ENCODE measurements around the gene GRK3. TPM values are rescaled to one million over a fixed set of nuclear protein-coding genes. Genes with fewer than 3 reads are reported as not detected.
"Not testable (repeated sequence)": the region's sequence is repeated elsewhere in the genome, so short reads cannot be mapped to it uniquely, and the experiment has no call there.

The GRK3 gene
- polyA plus RNA-seq, 1 donor: 6.7 TPM

DNA sequence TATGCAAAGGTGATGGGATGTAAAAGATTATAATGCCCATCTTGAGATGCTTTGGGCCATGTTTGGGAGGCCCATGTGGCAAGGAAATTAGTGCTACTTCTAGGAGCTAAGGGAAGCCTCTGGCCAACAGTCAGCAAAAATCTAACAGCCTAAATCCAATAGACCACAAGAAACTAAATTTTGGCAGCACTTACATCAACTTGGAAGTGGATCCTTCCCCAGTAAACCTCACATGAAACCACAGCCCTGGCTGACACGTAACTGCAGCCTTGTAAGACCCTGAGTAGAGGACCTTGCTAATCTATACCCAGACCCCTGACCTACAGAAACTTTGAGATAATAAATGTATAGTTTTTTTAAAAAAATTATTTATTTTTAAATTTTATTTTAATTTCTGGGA lies 13.1 kb upstream of the GRK3 start:
- no peak for DNase-seq (ENCODE audit: low read depth)

DNA sequence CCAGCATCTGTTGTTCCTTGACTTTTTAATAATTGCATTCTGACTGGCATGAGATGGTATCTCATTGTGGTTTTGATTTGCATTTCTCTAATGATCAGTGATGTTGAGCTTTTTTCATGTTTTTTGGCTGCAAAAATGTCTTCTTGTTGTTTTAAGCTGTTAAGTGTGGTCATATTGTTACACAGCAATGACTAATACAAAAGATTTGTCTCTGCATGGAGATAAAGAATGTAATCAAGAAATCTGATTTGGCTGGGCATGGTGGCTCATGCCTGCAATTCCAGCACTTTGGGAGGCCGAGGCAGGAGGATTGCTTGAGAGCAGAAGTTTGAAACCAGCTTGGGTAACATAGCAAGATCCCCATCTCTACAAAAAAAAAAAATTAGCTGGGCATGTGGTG lies 12.1 kb upstream of the GRK3 start:
- not testable (repeated sequence) for DNase-seq (ENCODE audit: low read depth)

DNA sequence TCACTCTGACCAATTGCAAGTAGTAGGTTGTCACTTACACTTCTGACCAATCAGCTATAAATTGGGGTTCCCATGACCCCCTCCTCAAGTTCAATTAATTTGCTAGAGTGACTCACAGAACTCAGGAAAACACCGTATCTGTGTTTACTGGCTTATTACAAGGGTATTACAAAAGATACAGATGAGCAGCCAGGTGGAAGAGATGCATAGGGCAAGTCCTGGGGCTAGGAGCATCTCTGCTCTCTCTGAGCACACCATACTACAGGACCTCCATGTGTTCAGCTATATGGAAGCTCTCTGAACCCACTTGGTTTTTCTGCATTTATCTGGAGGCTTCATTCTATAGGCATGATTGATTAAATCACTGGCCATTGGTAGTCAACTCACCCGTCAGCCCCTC lies 11.3 kb upstream of the GRK3 start:
- no peak for DNase-seq (ENCODE audit: low read depth)

DNA sequence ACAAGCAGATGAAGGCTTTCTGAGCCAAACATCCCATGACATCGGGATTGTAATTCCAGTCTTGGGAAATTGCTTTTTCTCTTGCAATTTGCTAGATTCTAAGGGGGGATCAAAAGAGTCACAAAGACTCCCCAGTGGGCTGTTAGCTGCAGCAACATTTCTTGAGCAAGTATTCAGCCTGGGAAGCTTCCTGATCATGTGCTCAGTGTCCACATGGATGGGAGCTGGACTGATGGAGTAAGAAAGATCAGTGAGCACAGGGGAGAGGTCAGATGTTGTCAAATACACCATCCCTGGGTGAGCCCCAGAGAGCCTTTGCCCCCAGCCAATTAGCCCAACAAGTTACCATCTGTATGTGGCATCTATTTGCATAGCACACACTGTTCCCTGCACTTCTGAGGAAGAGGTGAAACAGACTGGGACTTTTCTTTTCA lies 10.2 kb upstream of the GRK3 start:
- no peak for DNase-seq (ENCODE audit: low read depth)

DNA sequence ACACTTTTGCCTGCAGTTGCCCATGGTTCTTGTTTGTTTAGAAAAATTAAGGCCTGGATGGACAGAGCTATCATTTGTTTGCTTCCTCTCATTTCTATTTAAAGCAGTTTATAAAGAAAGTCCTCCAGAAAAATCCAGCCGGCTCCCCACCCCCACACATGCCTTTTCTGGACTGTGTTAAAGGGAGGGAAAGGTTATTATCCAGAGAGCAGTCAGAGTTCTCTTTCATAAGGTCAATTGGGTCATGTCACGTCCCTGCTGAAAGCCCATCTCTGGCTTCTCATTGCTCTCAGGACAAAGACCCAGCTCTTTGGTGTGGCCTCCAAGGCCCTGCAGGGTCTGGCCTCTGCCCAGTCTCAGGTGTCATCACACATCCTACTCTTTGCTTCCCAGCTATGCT lies 9.8 kb upstream of the GRK3 start:
- DNase-seq (ENCODE audit: low read depth): no peak

DNA sequence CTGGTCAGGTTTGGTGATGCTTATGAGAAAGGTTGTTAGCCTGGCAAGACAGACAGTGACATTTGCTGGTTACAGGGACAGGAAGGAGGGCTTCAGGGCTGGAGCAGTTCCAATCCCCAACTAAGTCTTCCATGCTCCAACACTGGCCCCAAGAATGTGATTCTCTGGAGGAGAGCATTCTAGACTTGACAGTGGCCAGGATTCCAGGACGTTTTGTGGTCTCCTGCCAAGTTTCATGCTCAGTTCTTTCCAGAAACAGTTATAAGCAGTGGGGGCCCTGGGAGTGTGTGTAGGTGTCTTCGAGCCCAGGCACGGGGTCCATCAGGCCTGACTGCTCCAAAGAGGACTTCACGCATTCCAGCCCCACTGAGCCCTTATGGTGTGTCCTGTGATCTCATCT lies 8.9 kb upstream of the GRK3 start:
- no peak for DNase-seq (ENCODE audit: low read depth)

DNA sequence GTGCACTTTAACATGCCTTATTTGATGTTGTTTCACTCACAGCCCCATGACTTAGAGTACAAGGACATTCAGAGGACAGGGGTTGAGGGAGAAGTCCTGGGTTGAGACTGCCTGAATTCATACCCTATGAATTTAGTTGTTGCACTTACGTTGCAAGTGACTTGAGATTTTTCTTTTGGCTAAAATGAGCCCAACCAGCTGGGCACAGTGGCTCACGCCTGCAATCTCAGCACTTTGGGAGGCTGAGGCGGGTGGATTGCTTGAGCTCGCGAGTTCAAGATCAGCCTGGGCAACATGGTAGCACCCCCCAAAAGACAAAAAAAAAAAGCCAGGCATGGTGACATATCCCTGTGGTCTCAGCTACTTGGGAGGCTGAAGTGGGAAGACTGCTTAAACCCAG lies 7.3 kb upstream of the GRK3 start:
- DNase-seq (ENCODE audit: low read depth): no peak

DNA sequence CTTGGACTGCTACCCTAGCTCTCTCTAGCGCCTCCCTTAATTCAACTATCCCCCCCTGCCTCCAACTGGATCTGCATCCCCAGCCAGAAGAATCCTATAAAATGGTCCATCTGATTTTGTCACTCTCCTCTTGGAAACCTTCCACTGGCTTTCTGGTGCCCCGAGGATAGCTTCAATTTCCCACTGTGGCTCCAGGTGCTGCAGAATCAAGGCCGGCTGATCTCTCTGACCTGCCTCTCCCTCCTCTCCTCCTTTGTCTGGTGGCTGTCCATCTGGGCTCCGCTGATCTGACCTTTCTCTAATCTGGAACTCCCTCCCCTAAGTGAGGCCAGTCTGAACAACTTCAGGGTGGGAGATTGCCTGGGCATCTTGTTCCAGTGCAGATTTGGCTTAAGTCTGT lies 6.1 kb upstream of the GRK3 start:
- no peak for DNase-seq (ENCODE audit: low read depth)

DNA sequence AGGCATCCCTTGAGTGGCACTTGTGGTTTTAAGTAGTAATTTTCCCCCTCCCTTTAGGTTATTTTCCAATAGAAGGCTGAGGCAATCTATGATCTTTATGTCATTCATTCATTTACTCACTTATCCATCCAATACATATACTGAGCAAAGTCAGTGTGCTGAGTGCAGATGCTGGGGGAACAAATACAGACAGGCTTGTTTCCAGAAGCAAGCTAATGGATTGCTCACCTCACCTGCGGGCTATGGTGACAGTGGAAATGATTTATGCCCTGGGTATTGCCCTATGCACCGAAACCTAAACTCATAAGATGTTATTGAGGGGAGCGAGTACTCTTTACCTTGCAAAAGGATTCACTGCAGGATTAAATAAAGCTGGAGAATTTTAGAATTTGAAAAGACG lies 4.6 kb upstream of the GRK3 start:
- not testable (repeated sequence) for DNase-seq (ENCODE audit: low read depth)

DNA sequence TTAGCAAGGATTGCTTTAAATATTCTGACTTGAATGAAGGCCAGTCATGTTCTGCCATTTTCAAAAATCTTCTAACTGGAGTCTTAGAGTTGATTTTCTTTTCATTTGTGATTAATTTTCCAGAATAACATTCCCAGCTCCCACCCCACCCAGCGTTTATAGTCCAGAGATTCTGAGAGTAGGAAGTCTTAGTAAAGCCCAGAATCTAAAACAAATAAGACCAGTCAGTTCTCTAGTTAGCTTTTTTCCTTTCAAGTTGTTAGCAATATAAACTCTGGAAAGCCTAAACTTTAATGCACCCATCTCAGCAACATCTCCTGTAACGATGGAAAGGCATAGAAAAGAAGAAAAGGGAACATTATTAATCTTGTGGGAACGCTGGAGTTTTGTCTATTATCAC lies 3.3 kb upstream of the GRK3 start:
- DNase-seq (ENCODE audit: low read depth): not testable (repeated sequence)

DNA sequence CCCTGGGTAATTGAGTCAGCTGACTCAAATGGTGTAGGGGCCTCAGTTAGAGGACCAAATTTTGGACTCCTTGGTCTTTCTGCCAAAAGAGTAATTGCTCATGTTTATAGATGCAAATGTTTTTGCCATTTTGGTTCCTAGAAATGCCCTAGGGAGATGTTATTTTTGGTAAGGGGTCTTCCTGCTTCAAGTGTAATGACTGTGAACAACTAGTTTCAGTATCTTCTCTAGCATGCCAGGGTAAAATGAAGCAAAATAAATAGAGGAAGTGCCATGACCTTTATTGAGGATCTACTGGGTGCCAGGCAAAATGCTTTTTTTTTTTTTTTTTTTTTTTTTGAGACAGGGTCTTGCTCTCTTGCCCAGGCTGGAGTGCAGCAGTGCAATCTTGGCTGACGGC lies 2.5 kb upstream of the GRK3 start:
- not testable (repeated sequence) for DNase-seq (ENCODE audit: low read depth)

DNA sequence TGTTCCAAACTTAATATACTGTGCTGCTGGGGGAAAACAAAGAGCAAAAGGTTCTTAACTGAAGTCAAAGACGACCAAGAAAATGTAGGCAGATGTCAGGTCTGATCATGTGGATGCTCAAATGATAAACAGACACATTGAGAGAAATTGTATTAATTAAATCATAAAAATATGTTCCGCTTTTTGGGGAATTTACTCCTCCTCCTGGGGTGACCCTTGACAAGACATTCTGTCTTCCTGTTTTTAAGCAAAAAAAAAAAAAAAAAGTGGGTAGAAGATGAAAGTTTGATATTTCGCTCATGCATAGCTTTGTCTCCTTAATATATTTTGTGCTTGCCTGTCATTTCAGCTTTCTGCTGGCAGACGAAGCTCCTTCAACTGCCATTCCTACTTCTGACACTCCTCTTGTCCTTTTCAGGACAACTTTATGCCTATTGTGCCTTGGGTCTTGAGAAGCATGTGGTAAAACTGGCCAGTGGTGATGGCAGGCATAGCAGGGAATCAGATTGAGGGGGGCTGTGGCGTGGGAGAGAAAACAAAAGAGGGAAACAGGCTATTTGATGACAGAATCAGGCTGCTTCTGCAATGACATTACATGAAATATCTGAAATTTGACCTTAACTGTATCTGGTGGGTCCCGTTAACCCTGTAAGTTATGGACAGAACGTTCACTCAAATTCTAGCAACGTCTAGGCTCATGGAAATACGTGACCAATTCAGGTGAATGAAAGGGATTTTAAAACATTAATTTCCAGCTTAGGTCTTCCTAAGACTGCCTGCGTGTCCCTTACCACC lies 1.3 kb upstream of the GRK3 start:
- not testable (repeated sequence) for DNase-seq (ENCODE audit: low read depth)

DNA sequence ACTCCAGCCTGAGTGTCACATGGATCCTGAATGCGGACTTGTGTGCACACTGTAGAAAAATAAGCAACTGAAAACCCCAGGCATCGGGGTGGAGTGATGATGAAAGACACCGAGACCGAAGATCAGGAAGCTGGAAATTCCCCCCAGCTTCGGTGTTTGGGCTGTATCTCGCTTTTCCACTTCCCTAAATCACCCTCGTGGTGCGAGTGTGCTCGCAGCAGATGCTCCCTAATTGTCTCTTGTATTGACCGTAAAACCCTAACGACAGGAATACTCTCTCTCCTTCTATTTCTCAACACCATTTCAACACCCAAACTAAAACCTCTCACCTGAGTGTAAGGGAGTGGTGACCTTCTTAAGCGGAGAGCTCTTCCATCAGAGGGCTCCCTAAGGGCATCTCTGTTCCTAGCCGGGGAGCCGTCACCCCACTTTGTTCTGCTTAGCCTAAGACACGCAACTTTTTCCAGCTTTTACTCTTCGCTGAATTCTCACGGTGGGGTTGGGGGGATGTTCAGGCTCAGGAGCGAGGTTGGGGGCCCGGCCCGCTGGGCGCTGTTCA lies 635 bp upstream of the GRK3 start:
- DNase-seq (ENCODE audit: low read depth): no peak

DNA sequence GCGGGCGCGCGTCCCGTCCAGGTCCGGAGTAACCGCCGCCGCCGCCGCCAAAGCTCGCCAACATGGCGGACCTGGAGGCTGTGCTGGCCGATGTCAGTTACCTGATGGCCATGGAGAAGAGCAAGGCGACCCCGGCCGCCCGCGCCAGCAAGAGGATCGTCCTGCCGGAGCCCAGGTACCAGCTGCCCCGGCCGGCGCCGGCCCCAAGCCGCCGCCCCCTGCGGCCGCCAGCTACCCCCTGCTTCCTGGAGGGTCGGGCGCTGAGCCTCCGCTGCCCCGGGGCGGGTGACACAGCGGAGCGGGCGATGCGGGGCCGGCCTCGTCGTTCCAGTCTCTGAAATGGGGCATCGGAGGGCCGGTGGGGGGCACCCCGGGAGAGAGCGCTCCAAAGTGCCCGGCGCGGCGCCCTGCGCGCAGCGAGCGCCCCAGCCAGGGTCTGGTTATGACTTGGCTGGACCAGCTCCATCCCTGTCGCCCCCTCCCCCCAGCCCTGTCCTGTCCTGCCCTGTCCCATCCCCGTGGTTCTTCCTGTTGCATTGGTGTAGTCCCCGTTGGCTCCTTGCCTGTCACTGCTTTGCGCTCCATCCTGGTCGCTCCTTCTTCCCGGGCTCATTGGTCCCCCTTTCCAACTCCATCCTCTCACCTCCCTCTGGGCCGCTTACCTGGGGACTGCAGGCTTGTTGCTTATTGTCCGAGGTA lies 653 bp downstream of the GRK3 start:
- no peak for DNase-seq (ENCODE audit: low read depth)

DNA sequence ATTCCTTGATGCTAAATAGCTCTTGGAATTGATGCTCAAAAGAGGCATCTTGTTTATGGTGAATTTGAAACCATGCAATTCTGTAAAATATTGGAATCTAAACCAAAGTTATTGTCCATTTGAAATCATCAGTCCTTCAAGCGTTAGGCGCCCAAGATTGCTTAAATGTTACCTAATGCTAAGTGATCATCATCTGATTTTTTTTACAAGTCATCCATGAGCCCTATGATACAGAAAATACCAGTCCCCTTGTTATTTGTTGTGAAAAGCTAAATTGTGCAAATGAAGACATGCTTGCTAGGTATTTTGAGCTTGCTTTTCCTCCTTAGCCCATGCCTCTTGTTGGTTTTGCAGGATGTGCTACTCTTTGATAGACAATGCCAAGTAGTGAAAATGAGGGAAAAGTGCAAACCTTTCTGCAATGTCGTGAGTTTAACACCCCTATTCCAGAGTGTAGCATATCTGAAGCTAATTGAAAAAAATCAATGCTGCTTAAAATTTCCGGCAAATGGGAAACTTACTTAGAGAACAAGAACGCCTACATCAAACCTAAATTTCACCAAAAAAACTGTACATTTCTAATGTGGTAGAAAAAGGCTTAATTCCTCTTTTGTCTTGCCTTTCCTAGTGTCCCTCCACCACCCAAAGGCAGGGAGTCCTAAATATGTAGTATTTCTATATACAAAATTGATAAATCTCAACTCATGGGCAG lies 1.9 kb downstream of the GRK3 start:
- DNase-seq (ENCODE audit: low read depth): no peak

DNA sequence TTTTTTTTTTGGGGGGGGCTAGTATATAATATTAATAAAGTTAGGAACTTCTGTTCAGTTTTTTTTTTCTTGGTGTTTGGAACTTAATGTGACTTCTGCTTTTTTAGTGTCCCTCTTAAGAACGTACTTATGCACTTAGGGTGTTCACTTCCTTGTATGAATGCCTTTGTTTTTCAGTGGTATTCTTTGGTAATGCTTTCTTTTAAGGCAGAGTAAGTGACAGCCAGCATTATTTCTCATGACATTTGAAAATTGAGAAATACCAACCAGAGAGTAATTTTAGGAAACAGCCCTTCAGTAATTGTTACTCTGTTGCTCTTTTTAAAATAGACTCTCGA lies 2.4 kb downstream of the GRK3 start:
- no peak for DNase-seq (ENCODE audit: low read depth)

DNA sequence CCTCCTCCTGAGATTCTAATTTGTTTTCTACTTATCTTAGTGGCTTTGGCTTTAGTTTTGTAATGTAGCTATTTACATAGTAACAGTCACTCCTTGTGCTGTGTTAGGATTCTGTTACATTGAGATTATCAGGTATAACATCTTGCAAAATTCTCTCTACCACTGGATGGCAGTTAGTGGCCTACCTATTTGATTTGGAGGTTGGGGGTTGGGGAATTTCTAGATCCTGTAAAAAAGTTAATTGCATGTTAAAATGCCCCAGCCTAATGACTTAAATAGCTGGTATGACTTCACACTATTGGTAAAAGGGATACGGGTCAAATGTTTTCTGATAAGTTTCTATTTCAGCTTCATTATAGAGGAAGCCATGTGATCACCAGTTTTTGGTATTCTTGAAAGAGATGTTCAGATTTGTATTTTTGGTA lies 2.8 kb downstream of the GRK3 start:
- DNase-seq (ENCODE audit: low read depth): no peak

DNA sequence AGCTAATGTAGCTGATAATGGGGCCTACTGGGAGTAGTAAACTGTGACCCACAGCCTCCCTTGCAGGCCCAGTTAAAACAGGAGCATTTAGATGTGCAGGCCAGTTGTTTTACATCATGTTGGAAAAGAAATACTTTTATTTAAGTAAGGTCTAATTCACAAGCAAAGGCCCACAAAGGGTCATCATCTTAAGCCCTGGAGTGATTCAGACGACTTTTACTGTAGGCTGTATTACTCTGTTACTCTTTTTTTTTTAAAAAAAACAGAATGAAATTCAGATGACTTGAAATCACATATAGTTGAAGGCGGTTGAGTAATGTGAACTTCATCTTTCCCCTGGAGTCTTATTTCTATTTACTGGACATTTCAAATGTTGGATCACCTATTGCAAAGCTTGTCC lies 3.6 kb downstream of the GRK3 start:
- DNase-seq (ENCODE audit: low read depth): not testable (repeated sequence)

DNA sequence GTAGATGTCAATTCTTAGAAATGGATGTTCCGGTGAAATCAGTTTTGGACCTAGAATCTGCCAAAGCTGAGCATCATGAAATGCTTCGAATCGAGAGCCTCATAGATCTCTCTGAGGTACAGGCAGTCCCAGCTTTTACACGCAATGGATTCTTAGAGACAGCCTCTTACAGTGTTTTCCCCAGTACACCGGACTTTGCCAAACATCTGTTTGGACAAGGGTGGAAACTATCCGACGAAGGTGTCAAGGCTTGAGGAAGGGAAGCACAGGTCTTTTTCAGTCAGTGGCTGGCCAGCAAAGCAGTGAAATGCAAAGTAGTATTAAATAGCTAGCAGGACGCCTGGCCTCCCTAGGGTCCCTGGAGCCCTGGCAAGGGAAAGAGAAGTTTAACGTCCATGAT lies 4.9 kb downstream of the GRK3 start:
- peak; percentile 68 for DNase-seq (ENCODE audit: low read depth)

DNA sequence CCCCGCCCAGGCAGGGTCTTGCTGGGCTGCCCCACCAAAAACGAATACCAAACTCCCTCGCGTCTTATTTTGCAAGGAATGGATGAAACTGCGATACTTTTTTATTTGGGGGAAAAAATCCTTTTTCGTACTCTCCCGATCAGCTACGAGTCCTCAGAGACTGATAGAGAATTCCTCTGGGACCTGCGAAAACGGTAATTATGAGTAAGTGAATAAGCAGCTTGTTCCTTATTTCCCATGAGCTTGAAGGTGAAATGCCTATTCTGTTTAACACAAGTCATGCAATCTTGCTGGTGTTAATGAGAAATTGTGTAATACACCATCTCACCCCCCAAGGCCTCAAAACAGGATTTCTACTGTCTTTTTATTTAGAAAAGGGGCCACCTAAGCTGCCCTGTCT lies 5.5 kb downstream of the GRK3 start:
- DNase-seq (ENCODE audit: low read depth): no peak

DNA sequence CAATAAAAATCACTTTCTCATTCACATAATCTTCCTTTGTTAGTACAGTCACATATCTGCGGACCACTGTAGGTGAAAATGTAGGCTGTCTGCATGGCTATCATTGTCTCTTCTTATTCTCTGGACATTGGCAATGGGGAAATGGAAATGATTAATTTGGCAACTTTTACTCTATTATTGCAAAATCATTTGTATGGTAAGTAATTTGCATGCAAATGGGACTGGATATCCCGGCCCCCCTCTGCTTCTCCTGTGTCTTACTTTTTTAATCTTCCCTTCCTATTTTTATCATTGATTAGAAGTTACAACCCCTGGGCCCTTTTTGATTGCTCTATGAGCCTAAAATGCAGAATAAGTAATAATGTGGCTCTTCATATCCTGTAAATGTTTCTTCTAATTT lies 6.0 kb downstream of the GRK3 start:
- no peak for DNase-seq (ENCODE audit: low read depth)

DNA sequence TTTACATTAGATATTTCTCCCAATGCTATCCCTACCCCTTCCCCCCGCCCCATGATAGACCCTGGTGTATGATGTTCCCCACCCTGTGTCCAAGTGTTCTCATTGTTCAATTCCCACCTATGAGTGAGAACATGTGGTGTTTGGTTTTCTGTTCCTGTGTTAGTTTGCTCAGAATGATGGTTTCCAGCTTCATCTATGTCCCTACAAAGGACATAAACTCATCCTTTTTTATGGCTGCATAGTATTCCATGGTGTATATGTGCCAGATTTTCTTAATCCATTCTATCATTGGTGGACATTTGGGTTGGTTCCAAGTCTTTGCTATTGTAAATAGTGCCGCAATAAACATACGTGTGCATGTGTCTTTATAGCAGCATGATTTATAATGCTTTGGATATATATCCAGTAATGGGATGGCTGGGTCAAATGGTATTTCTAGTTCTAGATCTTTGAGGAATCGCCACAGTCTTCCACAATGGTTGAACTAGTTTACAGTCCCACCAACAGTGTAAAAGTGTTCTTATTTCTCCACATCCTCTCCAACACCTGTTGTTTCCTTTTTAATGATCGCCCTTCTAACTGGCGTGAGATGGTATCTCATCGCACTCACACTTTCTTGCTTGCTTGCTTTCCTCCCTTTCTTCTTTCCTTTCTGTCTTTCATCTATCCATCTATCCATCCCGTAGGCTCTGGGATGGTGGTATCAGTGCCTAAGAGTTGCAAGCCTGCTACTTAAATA lies 7.7 kb downstream of the GRK3 start:
- not testable (repeated sequence) for DNase-seq (ENCODE audit: low read depth)
